H54 (cell line): ENCODE results near the gene NAA10.
A peak's percentile ranks its signal among the peaks of the same experiment; 100 is the strongest.

Experiments used
- DNase-seq: peaks from one replicate; pipeline ENCODE4 v3.0.0; 2011; ENCODE audit warnings: low spot score, mixed read lengths; ENCODE audit not compliant: insufficient read length
- FAIRE-seq: peaks from 3 replicates; lab custom pipeline; 2011; peaks lifted over from hg19 to GRCh38; lab: Jason Lieb, UNC
- POLR2A ChIP-seq: IDR thresholded peaks from 2 replicates; pipeline ENCODE4 v1.6.1; 2011; ENCODE audit warnings: low read depth, mild to moderate bottlenecking, low read length

Gene NAA10

GRCh38 chrX:153922932-153923857 lies 11.6 kb downstream of the NAA10 start:
- no peak for TF ChIP-seq POLR2A
- FAIRE-seq, result no peak
- peak; percentile 75 for DNase-seq

- no peak for DNase-seq
- no peak for TF ChIP-seq POLR2A
- no peak for FAIRE-seq
These were observed 13.1 kb downstream of the NAA10 start for GRCh38 chrX:153921511-153922446.

- TF ChIP-seq POLR2A, result no peak
- DNase-seq, result no peak
- FAIRE-seq, result no peak
These were observed 13.8 kb downstream of the NAA10 start for GRCh38 chrX:153921070-153921469.

- DNase-seq (no peak), FAIRE-seq (no peak)
- no peak for TF ChIP-seq POLR2A
These were observed 14.3 kb downstream of the NAA10 start for GRCh38 chrX:153920546-153920945.

- DNase-seq (no peak), FAIRE-seq (no peak)
- no peak for TF ChIP-seq POLR2A
These were observed 15.6 kb downstream of the NAA10 start for GRCh38 chrX:153919281-153919680.

GRCh38 chrX:153917869-153918268 lies 17.0 kb downstream of the NAA10 start:
- FAIRE-seq, result no peak
- no peak for DNase-seq
- no peak for TF ChIP-seq POLR2A

GRCh38 chrX:153913701-153914100 lies 21.1 kb downstream of the NAA10 start:
- TF ChIP-seq POLR2A, result no peak
- no peak for FAIRE-seq
- no peak for DNase-seq

GRCh38 chrX:153913211-153913610 lies 21.6 kb downstream of the NAA10 start:
- FAIRE-seq (no peak), DNase-seq (no peak)
- TF ChIP-seq POLR2A, result no peak

GRCh38 chrX:153911798-153912197 lies 23.0 kb downstream of the NAA10 start:
- TF ChIP-seq POLR2A, result no peak
- FAIRE-seq (no peak), DNase-seq (no peak)

- TF ChIP-seq POLR2A, result no peak
- no peak for DNase-seq
- FAIRE-seq, result no peak
These were observed 24.4 kb downstream of the NAA10 start for GRCh38 chrX:153910446-153910845.

- no peak for DNase-seq
- no peak for FAIRE-seq
- TF ChIP-seq POLR2A, result no peak
These were observed 24.9 kb downstream of the NAA10 start for GRCh38 chrX:153909980-153910360.

- TF ChIP-seq POLR2A, result no peak
- no peak for FAIRE-seq
- DNase-seq, result no peak
These were observed 25.5 kb downstream of the NAA10 start for GRCh38 chrX:153909024-153909979.
